Neuronal stem cell (in vitro differentiated cells): ENCODE data around the gene TMEM138.

Experiments used
- DNase-seq: peaks from one replicate; pipeline ENCODE4 v3.0.0-alpha.2; 2013; ENCODE audit warnings: low spot score
- H2AFZ ChIP-seq: one replicate; pipeline ENCODE4 v1.6.1; 2013; ENCODE audit warnings: mild to moderate bottlenecking, low read length, inconsistent platforms
- H2AK5ac ChIP-seq: 2 replicates; pipeline ENCODE4 v1.6.1; 2013; ENCODE audit warnings: low read depth, mild to moderate bottlenecking, inconsistent platforms, low read length, moderate library complexity, mixed read lengths
- H2BK120ac ChIP-seq: 2 replicates; pipeline ENCODE4 v1.6.1; 2013; ENCODE audit warnings: low read depth, mild to moderate bottlenecking, inconsistent platforms, low read length, moderate library complexity, mixed read lengths
- H2BK12ac ChIP-seq: one replicate; pipeline ENCODE4 v1.6.1; 2013; ENCODE audit warnings: low read length, inconsistent platforms
- H2BK15ac ChIP-seq: 2 replicates; pipeline ENCODE4 v1.6.1; 2013; ENCODE audit warnings: mild to moderate bottlenecking, low read length, inconsistent platforms, mixed read lengths
- H2BK5ac ChIP-seq: one replicate; pipeline ENCODE4 v1.6.1; 2013; ENCODE audit warnings: inconsistent platforms, mild to moderate bottlenecking, low read length, moderate library complexity
- H3K14ac ChIP-seq: one replicate; pipeline ENCODE4 v1.6.1; 2013; ENCODE audit warnings: low read length, inconsistent platforms
- H3K18ac ChIP-seq: 2 replicates; pipeline ENCODE4 v1.6.1; 2013; ENCODE audit warnings: low read length, inconsistent platforms
- H3K23ac ChIP-seq: 2 replicates; pipeline ENCODE4 v1.6.1; 2013; ENCODE audit warnings: low read depth, mild to moderate bottlenecking, mixed read lengths, low read length, inconsistent platforms; ENCODE audit not compliant: poor library complexity
- H3K27ac ChIP-seq: replicated peaks from 3 replicates; pipeline ENCODE4 v1.5.1; 2013; ENCODE audit warnings: low read length, inconsistent platforms
- H3K27me3 ChIP-seq, 3 experiments: 2 replicates each; pipeline ENCODE4 v1.6.1; 2013; ENCODE audit warnings: low read length in 3 of 3, mild to moderate bottlenecking in 2 of 3, inconsistent platforms in 1 of 3, low read depth in 1 of 3, mixed read lengths in 1 of 3, moderate library complexity in 1 of 3; ENCODE audit not compliant: control insufficient read depth in 3 of 3, insufficient read depth in 3 of 3
- H3K36me3 ChIP-seq, 2 donors: replicated peaks in 1 of 2; 2 replicates each; pipeline ENCODE4 v1.6.1; 2013; ENCODE audit warnings: low read length in 2 of 2; ENCODE audit not compliant: control insufficient read depth in 2 of 2, insufficient read depth in 2 of 2
- H3K4ac ChIP-seq: 2 replicates; pipeline ENCODE4 v1.6.1; 2013; ENCODE audit warnings: inconsistent platforms, mild to moderate bottlenecking, low read length, moderate library complexity
- H3K4me1 ChIP-seq, 2 donors: 1 replicate in 1 of 2; 2 replicates in 1 of 2; pipeline ENCODE4 v1.6.1; 2013; ENCODE audit warnings: low read length in 2 of 2, low read depth in 1 of 2; ENCODE audit not compliant: control insufficient read depth in 2 of 2, insufficient read depth in 1 of 2
- H3K4me2 ChIP-seq: one replicate; pipeline ENCODE4 v1.6.1; 2013; ENCODE audit warnings: mild to moderate bottlenecking, low read length, inconsistent platforms; ENCODE audit not compliant: insufficient read depth, poor library complexity, severe bottlenecking
- H3K4me3 ChIP-seq, 2 donors: 2 replicates each; pipeline ENCODE4 v1.5.1; 2013; ENCODE audit warnings: low read length in 2 of 2, mild to moderate bottlenecking in 2 of 2, inconsistent platforms in 1 of 2, moderate library complexity in 1 of 2
- H3K79me1 ChIP-seq: one replicate; pipeline ENCODE4 v1.6.1; 2013; ENCODE audit warnings: low read depth, mild to moderate bottlenecking, inconsistent platforms, low read length, moderate library complexity
- H3K9ac ChIP-seq: one replicate; pipeline ENCODE4 v1.6.1; 2013; ENCODE audit warnings: mild to moderate bottlenecking, low read depth, low read length, inconsistent platforms; ENCODE audit not compliant: poor library complexity
- H3K9me3 ChIP-seq, 2 donors: replicated peaks in 1 of 2; 2 replicates each; pipeline versions ENCODE3 to v1.6.1; 2013; ENCODE audit warnings: low read length in 2 of 2, mild to moderate bottlenecking in 2 of 2, inconsistent platforms in 1 of 2, low read depth in 1 of 2, mixed read lengths in 1 of 2, moderate library complexity in 1 of 2; ENCODE audit not compliant: control insufficient read depth in 2 of 2, insufficient read depth in 1 of 2
- H4K8ac ChIP-seq: one replicate; pipeline ENCODE4 v1.6.1; 2013; ENCODE audit warnings: low read depth, mild to moderate bottlenecking, inconsistent platforms, low read length, moderate library complexity
- H4K91ac ChIP-seq: one replicate; pipeline ENCODE4 v1.6.1; 2013; ENCODE audit warnings: low read length, low read depth, mild to moderate bottlenecking, inconsistent platforms; ENCODE audit not compliant: poor library complexity
- WGBS, 2 donors: extraction: QIAGEN DNeasy Blood & Tissue Kit; methylation state at CpG; one replicate each; pipeline ENCODE4 v1.1.7; 2013; ENCODE audit warnings: missing lambda C conversion rate in 2 of 2, mixed read lengths in 1 of 2; ENCODE audit not compliant: insufficient read length in 2 of 2, insufficient replicate concordance in 1 of 2; ENCODE audit errors: extremely low coverage in 2 of 2; 5-methylcytosine and 5-hydroxymethylcytosine counted together

Gene TMEM138

DNA sequence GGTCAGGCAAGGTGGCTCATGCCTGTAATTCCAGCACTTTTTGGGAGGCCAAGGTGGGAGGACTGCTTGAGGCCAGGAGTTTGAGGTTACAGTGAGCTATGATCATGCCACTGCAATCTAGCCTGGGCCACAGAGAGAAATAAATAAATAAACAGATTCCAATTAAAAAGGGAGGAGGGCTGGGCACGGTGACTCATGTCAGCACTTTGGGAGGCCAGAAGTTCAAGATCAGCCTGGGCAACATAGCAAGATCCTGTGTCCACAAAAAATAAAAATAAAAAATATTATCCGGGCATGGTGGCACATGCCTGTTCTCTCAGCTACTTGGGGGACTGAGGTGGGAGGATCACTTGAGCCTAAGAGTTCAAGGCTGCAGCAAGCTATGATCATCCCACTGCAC lies 8.0 kb upstream of the TMEM138 start:
- H3K4me1 ChIP-seq, result no peaks in the 10 kb centered on the region
- H3K4me2 ChIP-seq, result no peak overlapping the region
- no peak overlapping the region for H2BK120ac ChIP-seq
- H3K36me3 ChIP-seq, result peaks cover 9 to 35% of the 10 kb centered on the region in 2 donors
- H2AK5ac ChIP-seq, result no peak overlapping the region
- H3K14ac ChIP-seq, result no peak overlapping the region
- H2BK15ac ChIP-seq, result no peak overlapping the region
- DNase-seq, result no peak
- H3K4ac ChIP-seq, result no peak overlapping the region
- H4K91ac ChIP-seq, result no peak overlapping the region
- H3K9ac ChIP-seq, result no peak overlapping the region
- WGBS, 2 donors, result no CpG with 5 or more reads among the region's 2 CpGs
- no peak overlapping the region for H3K23ac ChIP-seq
- peaks cover 0 to 3% of the 10 kb centered on the region in 2 donors for H3K9me3 ChIP-seq
- H3K4me3 ChIP-seq, result no peak overlapping the region
- no peak overlapping the region for H4K8ac ChIP-seq
- H3K27ac ChIP-seq, result no peak overlapping the region
- H2BK5ac ChIP-seq, result no peak overlapping the region
- no peaks in the 10 kb centered on the region for H3K79me1 ChIP-seq
- no peak overlapping the region for H3K18ac ChIP-seq
- H2BK12ac ChIP-seq, result no peak overlapping the region
- H3K27me3 ChIP-seq, result no peaks in the 10 kb centered on the region
- no peak overlapping the region for H2AFZ ChIP-seq

DNA sequence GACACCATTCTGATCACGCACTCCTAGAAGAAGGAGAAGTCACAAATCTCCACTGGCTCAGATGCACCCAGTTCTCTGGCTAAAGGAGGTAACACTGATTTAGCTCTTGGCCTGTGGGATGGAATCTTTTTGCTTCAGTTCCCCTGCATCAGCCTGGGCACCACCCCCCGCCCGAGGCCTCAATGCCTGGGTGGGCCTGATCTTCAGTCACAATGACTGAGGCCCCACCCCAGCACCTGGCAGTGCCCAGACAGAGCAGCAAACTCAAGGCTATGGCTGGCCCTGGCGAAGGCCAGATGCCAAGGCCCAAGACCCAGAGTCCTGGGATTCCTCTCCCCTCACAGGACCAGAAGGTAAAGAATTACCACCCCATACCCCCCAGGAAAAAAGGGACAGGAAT lies 5.5 kb upstream of the TMEM138 start:
- Histone ChIP-seq H3K4me1 (peaks cover 2 to 4% of the 10 kb centered on the region in 2 donors), H2BK12ac (no peak overlapping the region), H2BK120ac (no peak overlapping the region), H4K91ac (no peak overlapping the region), H3K9me3 (peaks cover 0 to 3% of the 10 kb centered on the region in 2 donors), H2BK15ac (no peak overlapping the region), H3K4me3 (no peak overlapping the region), H2AK5ac (no peak overlapping the region), H2BK5ac (no peak overlapping the region), H3K27ac (no peak overlapping the region), H3K4me2 (no peak overlapping the region), H3K9ac (no peak overlapping the region), H3K23ac (no peak overlapping the region), H3K18ac (no peak overlapping the region), H3K27me3 (no peaks in the 10 kb centered on the region), H4K8ac (no peak overlapping the region), H2AFZ (no peak overlapping the region), H3K14ac (no peak overlapping the region), H3K4ac (no peak overlapping the region), H3K36me3 (peaks cover 1 to 19% of the 10 kb centered on the region in 2 donors), H3K79me1 (peaks cover 4% of the 10 kb centered on the region)
- WGBS, 2 donors, result no CpG with 5 or more reads among the region's 4 CpGs
- DNase-seq, result no peak

DNA sequence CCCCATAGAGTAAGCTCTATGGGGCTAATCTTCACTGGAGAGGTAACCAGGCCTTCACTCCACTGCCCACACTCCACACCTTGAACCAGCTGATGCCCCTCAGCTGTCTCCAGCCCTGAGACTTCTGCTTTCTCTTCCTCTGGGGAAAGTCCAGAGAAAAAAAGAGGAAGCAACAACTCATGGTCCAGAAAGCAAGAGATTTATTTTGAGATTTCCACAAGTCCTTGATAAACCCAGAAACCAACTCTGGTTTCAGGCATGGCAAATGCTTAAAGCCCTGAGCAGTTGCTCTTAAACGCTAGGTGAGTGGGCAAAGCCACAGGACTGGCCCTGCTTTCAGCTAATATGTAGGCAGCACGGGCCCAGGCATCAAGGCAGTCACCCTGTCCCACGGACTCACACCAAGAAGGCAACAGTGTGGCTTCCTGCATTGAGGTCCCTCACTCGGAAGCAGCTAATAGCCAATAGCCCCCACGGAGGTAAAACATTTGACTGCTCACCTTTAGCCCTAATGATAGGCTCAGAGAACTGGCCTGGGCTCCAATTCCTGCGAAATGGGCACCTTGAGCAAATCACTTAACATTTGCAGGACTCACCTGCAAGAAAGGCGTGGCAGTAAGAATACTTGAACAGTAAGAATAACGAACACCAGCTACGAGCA lies 4.8 kb upstream of the TMEM138 start:
- peaks cover 2 to 4% of the 10 kb centered on the region in 2 donors for H3K4me1 ChIP-seq

DNA sequence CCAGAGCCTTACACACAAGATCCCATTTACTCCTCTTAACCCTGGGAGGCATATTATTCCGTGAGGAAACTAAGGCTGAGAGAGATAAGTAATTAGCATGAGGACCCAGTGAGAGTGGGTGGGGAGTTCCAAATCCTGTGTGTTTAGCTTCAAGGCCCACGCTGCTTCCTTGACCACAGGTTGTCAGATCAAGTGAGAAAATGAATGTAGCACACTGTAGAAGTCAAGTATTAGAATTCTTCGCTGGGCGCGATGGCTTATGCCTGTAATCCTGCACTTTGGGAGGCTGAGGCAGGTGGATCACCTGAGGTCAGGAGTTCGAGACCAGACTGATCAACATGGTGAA lies 4.3 kb upstream of the TMEM138 start:
- Histone ChIP-seq H3K4ac (no peak overlapping the region), H3K23ac (no peak overlapping the region), H3K36me3 (peaks cover 1 to 10% of the 10 kb centered on the region in 2 donors), H3K18ac (no peak overlapping the region), H3K4me3 (no peak overlapping the region), H3K14ac (no peak overlapping the region), H3K79me1 (peaks cover 4% of the 10 kb centered on the region), H2BK5ac (no peak overlapping the region), H4K8ac (no peak overlapping the region), H2BK12ac (no peak overlapping the region), H3K4me1 (peaks cover 2 to 4% of the 10 kb centered on the region in 2 donors), H2AFZ (no peak overlapping the region), H3K9me3 (peaks cover 0 to 3% of the 10 kb centered on the region in 2 donors), H2BK120ac (no peak overlapping the region), H3K27ac (no peak overlapping the region), H2AK5ac (no peak overlapping the region), H2BK15ac (no peak overlapping the region), H4K91ac (no peak overlapping the region), H3K9ac (no peak overlapping the region), H3K27me3 (no peaks in the 10 kb centered on the region), H3K4me2 (no peak overlapping the region)
- WGBS, 2 donors, result no CpG with 5 or more reads among the region's 6 CpGs
- no peak for DNase-seq

More for the DNA sequence above, 4.8 kb upstream of the TMEM138 start:
- Histone ChIP-seq H3K4me3 (no peak overlapping the region), H2AK5ac (no peak overlapping the region), H4K91ac (no peak overlapping the region), H3K4me2 (no peak overlapping the region), H3K27me3 (no peaks in the 10 kb centered on the region), H4K8ac (no peak overlapping the region), H2BK12ac (no peak overlapping the region), H2BK5ac (no peak overlapping the region), H3K23ac (no peak overlapping the region), H3K79me1 (peaks cover 4% of the 10 kb centered on the region), H3K9me3 (peaks cover 0 to 3% of the 10 kb centered on the region in 2 donors), H3K14ac (no peak overlapping the region), H2BK15ac (no peak overlapping the region), H2AFZ (no peak overlapping the region), H3K4ac (no peak overlapping the region), H2BK120ac (no peak overlapping the region), H3K27ac (no peak overlapping the region), H3K18ac (no peak overlapping the region), H3K9ac (no peak overlapping the region), H3K36me3 (peaks cover 1 to 15% of the 10 kb centered on the region in 2 donors)
- DNase-seq, result no peak
- WGBS, 2 donors, result no CpG with 5 or more reads among the region's 9 CpGs
